Stromal cell of bone marrow (primary cell): ENCODE data around the gene ZNF276.
"Not testable (repeated sequence)": the region's sequence is repeated elsewhere in the genome, so short reads cannot be mapped to it uniquely, and the experiment has no call there.

Experiments
- DNase-seq: peaks from one replicate; pipeline ENCODE4 v3.0.0-alpha.2; 2012; ENCODE audit warnings: low read depth

Gene ZNF276

DNA sequence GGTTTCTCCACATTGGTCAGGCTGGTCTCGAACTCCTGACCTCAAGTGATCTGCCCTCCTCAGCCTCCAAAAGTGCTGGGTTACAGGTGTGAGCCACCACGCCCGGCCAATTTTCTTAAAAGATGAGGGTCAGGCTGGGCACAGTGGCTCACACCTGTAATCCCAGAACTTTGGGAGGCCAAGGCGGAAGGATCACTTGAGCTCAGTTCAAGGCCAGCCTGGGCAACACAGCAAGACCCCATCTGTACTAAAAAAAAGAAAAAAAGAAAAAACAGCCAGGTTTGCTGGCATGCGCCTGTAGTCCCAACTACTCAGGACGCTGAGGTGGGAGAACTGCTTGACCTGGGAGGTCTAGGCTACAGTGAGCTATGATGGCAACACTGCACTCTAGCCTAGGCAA lies 62.6 kb downstream of the ZNF276 start:
- DNase-seq, result not testable (repeated sequence)

- no peak for DNase-seq
These were observed 63.1 kb downstream of the ZNF276 start for GRCh38 chr16:89784406-89784805.

DNA sequence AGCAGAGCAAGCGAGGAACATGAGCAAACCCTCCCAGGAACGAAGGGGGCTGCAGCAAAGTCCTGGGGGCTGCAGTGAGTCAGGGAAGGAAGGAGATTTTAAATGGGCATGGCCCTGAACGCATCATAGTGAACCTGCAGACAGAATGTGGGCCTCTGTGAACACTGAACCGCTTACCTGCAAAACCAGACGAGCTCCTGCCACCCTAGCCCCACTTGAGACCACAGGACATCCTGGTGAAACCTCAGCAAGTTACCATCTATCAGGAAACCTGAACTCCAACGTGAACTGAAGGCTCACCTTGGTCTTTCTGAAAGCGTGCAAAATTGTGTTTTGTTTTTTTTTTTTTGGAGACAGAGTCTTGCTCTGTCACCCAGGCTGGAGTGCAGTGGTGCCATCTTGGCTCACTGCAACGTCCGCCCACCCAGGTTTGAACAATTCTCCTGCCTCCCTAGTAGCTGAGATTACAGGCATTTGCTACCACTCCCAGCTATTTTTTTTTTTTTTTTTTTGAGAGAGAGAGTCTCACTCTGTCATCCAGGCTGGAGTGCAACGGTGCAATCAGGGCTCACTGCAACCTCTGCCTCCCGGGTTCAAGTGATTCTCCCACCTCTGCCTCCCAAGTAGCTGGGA lies 64.3 kb downstream of the ZNF276 start:
- DNase-seq, result no peak

DNA sequence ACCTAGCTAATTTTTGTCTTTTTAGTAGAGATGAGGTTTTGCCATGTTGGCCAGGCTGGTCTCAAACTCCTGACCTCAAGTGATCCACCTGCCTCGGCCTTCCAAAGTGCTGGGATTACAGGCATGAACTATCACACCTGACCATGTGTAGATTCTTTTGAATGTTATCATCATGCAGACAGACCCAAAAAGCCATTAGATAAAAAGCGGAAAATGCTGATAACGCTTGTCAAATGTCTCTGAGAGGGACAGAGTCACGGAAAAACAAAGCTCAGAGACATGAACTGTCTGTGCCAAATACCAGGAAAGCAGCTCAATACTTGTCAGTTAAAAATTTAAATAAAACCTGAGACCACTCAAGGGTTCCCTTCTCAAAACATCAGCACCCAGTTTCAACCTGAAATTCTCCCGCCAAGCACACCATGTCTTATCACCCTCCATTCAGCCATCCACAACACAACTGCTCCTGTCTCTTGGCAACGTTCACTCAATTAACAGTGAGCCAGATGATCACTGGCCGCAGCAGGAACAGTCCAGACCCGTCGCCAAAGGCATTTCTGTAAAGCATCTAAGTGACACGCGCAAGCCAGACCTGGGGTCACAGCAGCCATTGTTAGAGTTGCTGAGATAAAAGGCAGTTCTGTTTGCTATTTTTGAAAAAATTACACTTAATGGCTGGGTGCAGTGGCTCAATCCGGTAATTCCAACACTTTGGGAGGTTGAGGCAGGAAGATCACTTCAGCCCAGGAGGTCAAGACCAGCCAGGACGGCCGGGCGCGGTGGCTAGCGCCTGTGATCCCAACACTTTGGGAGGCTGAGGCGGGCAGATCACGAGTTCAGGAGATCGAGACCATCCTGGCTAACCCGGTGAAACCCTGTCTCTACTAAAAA lies 65.4 kb downstream of the ZNF276 start:
- DNase-seq, result no peak

DNA sequence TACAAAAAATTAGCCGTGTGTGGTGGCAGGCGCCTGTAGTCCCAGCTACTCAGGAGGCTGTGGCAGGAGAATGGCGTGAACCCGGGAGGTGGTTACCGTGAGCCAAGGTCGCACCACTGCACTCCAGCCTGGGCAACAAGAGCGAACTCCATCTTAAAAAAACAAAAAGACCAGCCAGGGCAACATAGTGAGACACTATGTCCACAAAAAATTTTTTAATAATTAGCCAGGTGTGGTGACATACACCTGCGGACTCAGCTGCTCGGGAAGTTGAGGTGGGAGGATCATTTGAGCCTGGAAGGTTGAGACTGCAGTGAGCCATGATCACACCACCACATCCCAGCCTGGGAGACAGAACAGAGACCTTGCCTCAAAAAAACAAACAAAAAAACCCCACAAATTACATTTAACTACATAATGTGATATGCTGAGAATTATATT lies 66.0 kb downstream of the ZNF276 start:
- DNase-seq, result no peak
